GM18858 (cell line): Measurements from ENCODE around the gene CCDC88C.

Experiments
- ATAC-seq: cut with Tn5 transposase; IDR thresholded peaks from one replicate; pipeline ENCODE4 v1.9.1; 2021; ENCODE audit not compliant: unreplicated experiment

CCDC88C gene

GRCh38 chr14:91380610-91381371, 36.8 kb downstream of the CCDC88C start:
- ATAC-seq, result no peak

- no peak for ATAC-seq
These were observed 37.5 kb downstream of the CCDC88C start for GRCh38 chr14:91380123-91380522.

GRCh38 chr14:91379579-91379932, 38.1 kb downstream of the CCDC88C start:
- no peak for ATAC-seq

GRCh38 chr14:91378930-91379578, 38.6 kb downstream of the CCDC88C start:
- no peak for ATAC-seq

- no peak for ATAC-seq
These were observed 39.6 kb downstream of the CCDC88C start for GRCh38 chr14:91377700-91378652.

- no peak for ATAC-seq
These were observed 40.8 kb downstream of the CCDC88C start for GRCh38 chr14:91376547-91377477.

GRCh38 chr14:91375720-91376452, 41.7 kb downstream of the CCDC88C start:
- ATAC-seq, result no peak

- ATAC-seq, result no peak
These were observed 42.5 kb downstream of the CCDC88C start for GRCh38 chr14:91374879-91375702.

GRCh38 chr14:91374287-91374878, 43.2 kb downstream of the CCDC88C start:
- ATAC-seq, result no peak

GRCh38 chr14:91373591-91374254, 43.9 kb downstream of the CCDC88C start:
- ATAC-seq, result peak; percentile 38

GRCh38 chr14:91372671-91373495, 44.7 kb downstream of the CCDC88C start:
- peak; percentile 19 for ATAC-seq

- ATAC-seq, result no peak
These were observed 45.6 kb downstream of the CCDC88C start for GRCh38 chr14:91371990-91372375.

- ATAC-seq, result no peak
These were observed 46.3 kb downstream of the CCDC88C start for GRCh38 chr14:91371011-91371989.

- no peak for ATAC-seq
These were observed 47.8 kb downstream of the CCDC88C start for GRCh38 chr14:91369628-91370445.

- ATAC-seq, result no peak
These were observed 48.7 kb downstream of the CCDC88C start for GRCh38 chr14:91368776-91369416.
